Measurements from ENCODE around the gene FTCD.

DNA sequence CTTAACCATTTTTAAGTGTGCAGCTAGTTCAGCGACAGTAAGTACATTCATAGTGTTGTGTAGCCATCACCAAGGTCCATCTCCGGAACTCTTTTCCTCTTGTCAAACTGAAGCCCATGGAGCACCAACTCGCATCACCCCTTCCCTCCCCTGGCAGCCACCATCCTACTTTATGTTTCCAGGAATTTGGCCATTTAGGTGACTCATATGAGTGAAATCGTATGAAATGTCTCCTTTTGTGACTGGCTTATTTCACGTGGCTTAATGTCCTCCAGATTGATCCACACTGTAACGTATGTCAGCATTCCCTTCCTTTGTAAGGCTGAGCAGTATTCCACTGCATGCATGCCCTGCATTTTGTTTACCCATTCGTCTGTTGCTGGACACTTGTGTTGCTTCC lies 55.0 kb downstream of the FTCD start:
- TF ChIP-seq, protein P1, sequence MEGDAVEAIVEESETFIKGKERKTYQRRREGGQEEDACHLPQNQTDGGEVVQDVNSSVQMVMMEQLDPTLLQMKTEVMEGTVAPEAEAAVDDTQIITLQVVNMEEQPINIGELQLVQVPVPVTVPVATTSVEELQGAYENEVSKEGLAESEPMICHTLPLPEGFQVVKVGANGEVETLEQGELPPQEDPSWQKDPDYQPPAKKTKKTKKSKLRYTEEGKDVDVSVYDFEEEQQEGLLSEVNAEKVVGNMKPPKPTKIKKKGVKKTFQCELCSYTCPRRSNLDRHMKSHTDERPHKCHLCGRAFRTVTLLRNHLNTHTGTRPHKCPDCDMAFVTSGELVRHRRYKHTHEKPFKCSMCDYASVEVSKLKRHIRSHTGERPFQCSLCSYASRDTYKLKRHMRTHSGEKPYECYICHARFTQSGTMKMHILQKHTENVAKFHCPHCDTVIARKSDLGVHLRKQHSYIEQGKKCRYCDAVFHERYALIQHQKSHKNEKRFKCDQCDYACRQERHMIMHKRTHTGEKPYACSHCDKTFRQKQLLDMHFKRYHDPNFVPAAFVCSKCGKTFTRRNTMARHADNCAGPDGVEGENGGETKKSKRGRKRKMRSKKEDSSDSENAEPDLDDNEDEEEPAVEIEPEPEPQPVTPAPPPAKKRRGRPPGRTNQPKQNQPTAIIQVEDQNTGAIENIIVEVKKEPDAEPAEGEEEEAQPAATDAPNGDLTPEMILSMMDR (conservative IDR thresholded peaks at IDR 0.05 in 1 of 2, IDR thresholded peaks at IDR 0.05 in 1 of 2; ENCODE audit: low read depth in 1 of 2, low read length in 2 of 2) = no peak
- no peak for TF ChIP-seq EZH2 (IDR thresholded peaks at IDR 0.05; ENCODE audit: low read length, missing control alignments)

Measured in fibroblast of lung (primary cell).